B cell (primary cell): ENCODE results near the gene AOC2. TPM values are rescaled to one million over a fixed set of nuclear protein-coding genes. Genes with fewer than 3 reads are reported as not detected.

Experiments
- ATAC-seq: fragments of 200-7000 bp; cut with Tn5 transposase; one replicate; pipeline ENCODE4 v1.10.0; 2021; ENCODE audit warnings: low read depth, mild to moderate bottlenecking, moderate number of reproducible peaks, moderate library complexity
- CTCF ChIA-PET: fragments of 350-600 bp; sonication (Branson Sonifier 250); formaldehyde crosslinking; loops from one replicate; lab custom pipeline; 2021; ENCODE audit warnings: antibody characterized with exemption, inconsistent platforms; lab: Charles Lee
- POLR2A ChIA-PET: fragments of 350-600 bp; sonication (Branson Sonifier 250); formaldehyde crosslinking; loops from one replicate; lab custom pipeline; 2021; ENCODE audit warnings: antibody characterized with exemption; lab: Charles Lee
- DNase-seq: peaks from one replicate; pipeline ENCODE4 v3.0.0; 2013
- H2AFZ ChIP-seq: 2 replicates; pipeline ENCODE4 v1.6.1; 2012; ENCODE audit warnings: mild to moderate bottlenecking, low read depth, low read length; ENCODE audit not compliant: insufficient read depth, poor library complexity, severe bottlenecking
- H3K27ac ChIP-seq, 2 donors: 1 replicate in 1 of 2; 2 replicates in 1 of 2; pipeline ENCODE4 v1.5.1; 2012 to 2013; ENCODE audit warnings: low read length in 2 of 2, mild to moderate bottlenecking in 2 of 2, moderate library complexity in 1 of 2
- H3K27me3 ChIP-seq, 4 experiments: fragments of 200-600 bp in 1 of 4; sonication (generic) in 1 of 4; replicated peaks in 1 of 4; 1 replicate in 2 of 4; 2 replicates in 2 of 4; pipeline versions ENCODE4 v1.6.1 to v1.7.0; 2013 to 2016; ENCODE audit warnings: low read length in 3 of 4, mild to moderate bottlenecking in 2 of 4, mixed read lengths in 1 of 4, moderate library complexity in 1 of 4; ENCODE audit not compliant: insufficient read depth in 4 of 4, control insufficient read depth in 3 of 4; ENCODE audit errors: control extremely low read depth in 1 of 4
- H3K36me3 ChIP-seq, 2 experiments: replicated peaks in 1 of 2; 1 replicate in 1 of 2; 2 replicates in 1 of 2; pipeline versions ENCODE4 v1.6.1 to v1.7.1; 2013; ENCODE audit warnings: low read length in 1 of 2; ENCODE audit not compliant: insufficient read depth in 2 of 2, control insufficient read depth in 1 of 2; ENCODE audit errors: control extremely low read depth in 1 of 2, extremely low read depth in 1 of 2
- H3K4me1 ChIP-seq, 2 donors: fragments of 200-600 bp in 1 of 2; sonication (generic) in 1 of 2; 1 replicate in 1 of 2; 2 replicates in 1 of 2; pipeline versions ENCODE4 v1.5.1 to v1.6.1; 2013 to 2017; ENCODE audit warnings: low read length in 2 of 2; ENCODE audit not compliant: control insufficient read depth in 2 of 2, insufficient read depth in 2 of 2
- H3K4me2 ChIP-seq: replicated peaks from 2 replicates; pipeline ENCODE3; 2012; ENCODE audit warnings: mild to moderate bottlenecking, low read depth, low read length; ENCODE audit not compliant: poor library complexity, severe bottlenecking
- H3K4me3 ChIP-seq, 5 experiments: fragments of 200-600 bp in 1 of 5; sonication (generic) in 1 of 5; 1 replicate in 3 of 5; 2 replicates in 2 of 5; pipeline versions ENCODE4 v1.5.1 to v1.7.0; 2011 to 2016; ENCODE audit warnings: low read length in 4 of 5, mild to moderate bottlenecking in 4 of 5, low read depth in 2 of 5, control low read depth in 1 of 5, moderate library complexity in 1 of 5; ENCODE audit not compliant: insufficient read depth in 1 of 5; ENCODE audit errors: control extremely low read depth in 1 of 5, extremely low read depth in 1 of 5
- H3K79me2 ChIP-seq: fragments of 200-600 bp; sonication (generic); one replicate; pipeline ENCODE4 v1.6.0; 2016; ENCODE audit warnings: low read length; ENCODE audit not compliant: control insufficient read depth, insufficient read depth
- H3K9ac ChIP-seq: fragments of 200-600 bp; sonication (generic); 2 replicates; pipeline ENCODE4 v1.6.1; 2017; ENCODE audit warnings: mild to moderate bottlenecking, low read length, moderate library complexity
- H3K9me3 ChIP-seq, 3 donors: one replicate each; pipeline versions ENCODE4 v1.6.1 to v1.7.1; 2013; ENCODE audit warnings: low read length in 2 of 3; ENCODE audit not compliant: control insufficient read depth in 2 of 3, insufficient read depth in 1 of 3; ENCODE audit errors: control extremely low read depth in 1 of 3
- H4K20me1 ChIP-seq: 2 replicates; pipeline ENCODE4 v1.6.0; 2012; ENCODE audit warnings: mild to moderate bottlenecking, low read length; ENCODE audit not compliant: insufficient read depth, control insufficient read depth, poor library complexity, severe bottlenecking
- H3K27ac Mint-ChIP-seq: one replicate; pipeline ENCODE4 v1.8.0; 2021; ENCODE audit warnings: mixed read lengths
- H3K27me3 Mint-ChIP-seq: one replicate; pipeline ENCODE4 v1.8.0; 2021; ENCODE audit warnings: mixed read lengths
- H3K4me1 Mint-ChIP-seq: one replicate; pipeline ENCODE4 v1.8.0; 2021; ENCODE audit warnings: mixed read lengths
- H3K4me3 Mint-ChIP-seq: one replicate; pipeline ENCODE4 v1.8.0; 2021; ENCODE audit warnings: mixed read lengths
- H3K9me3 Mint-ChIP-seq: one replicate; pipeline ENCODE4 v1.8.0; 2022; ENCODE audit warnings: mixed read lengths; ENCODE audit not compliant: insufficient read depth
- CTCF ChIP-seq: fragments of 200-600 bp; IDR thresholded peaks from one replicate; pipeline ENCODE4 v1.8.0; 2022; ENCODE audit warnings: antibody characterized with exemption, mild to moderate bottlenecking
- EZH2 ChIP-seq: IDR thresholded peaks from 2 replicates; pipeline ENCODE4 v1.6.1; 2012; ENCODE audit warnings: borderline replicate concordance, low read depth, mild to moderate bottlenecking, moderate library complexity, low read length; ENCODE audit not compliant: insufficient read depth, poor library complexity, severe bottlenecking
- WGBS: methylation state at CpG from one replicate; pipeline ENCODE4 v1.1.5; 2013; ENCODE audit warnings: missing lambda C conversion rate; ENCODE audit not compliant: insufficient coverage; 5-methylcytosine and 5-hydroxymethylcytosine counted together
- intact Hi-C: fragments of 100-400 bp; cut with micrococcal nuclease; formaldehyde crosslinking; loops from one replicate; pipeline ENCODE4 v1.10.0; 2022
- polyA plus RNA-seq: library from polyadenylated mRNA; depleted of rRNA; stranded (reverse); fragments of >200 nt; gene quantifications from 2 replicates; pipeline ENCODE4 v1.2.3, GENCODE V29; 2012
- total RNA-seq, 2 donors: library from RNA; stranded (reverse); fragments of 120-200 nt in 1 of 2; gene quantifications; 1 replicate in 1 of 2; 2 replicates in 1 of 2; pipeline versions ENCODE4 v1.2.3 to v1.2.4, GENCODE V29; 2013 to 2022

Gene AOC2
- total and polyA plus RNA-seq, 2 donors (not counting 1 experiment from before 2014, with no cell fraction given): 1.9 to 3.8 TPM

- Histone ChIP-seq H3K9ac (no peak overlapping the region), H3K27me3 (no peaks in the 10 kb centered on the region), H4K20me1 (peaks cover 10% of the 10 kb centered on the region), H3K9me3 (no peaks in the 10 kb centered on the region), H3K36me3 (peaks cover 2 to 43% of the 10 kb centered on the region in 2 experiments), H3K79me2 (peaks cover 51% of the 10 kb centered on the region), H3K4me3 (no peak overlapping the region), H2AFZ (no peak overlapping the region), H3K27ac (no peak overlapping the region), H3K4me1 (peaks cover 6 to 18% of the 10 kb centered on the region in 2 donors), H3K4me2 (no peak overlapping the region)
- no peak for ATAC-seq
- POLR2A ChIA-PET: no interaction called here
- Mint-ChIP-seq H3K27ac (no peak overlapping the region), H3K9me3 (no peaks in the 10 kb centered on the region), H3K4me1 (peaks cover 25% of the 10 kb centered on the region), H3K27me3 (no peaks in the 10 kb centered on the region), H3K4me3 (no peak overlapping the region)
- no peak for TF ChIP-seq CTCF
- no peak for TF ChIP-seq EZH2
- intact Hi-C loops: loop anchor here (5.0 kb wide), 2 partner anchors 269 to 661 kb away; partner anchors contain the start of genes DHX8 and HSD17B1
- no peak for DNase-seq
- CTCF ChIA-PET: interaction anchor here (0.6 to 1.5 kb wide), 4 partner anchors 10 to 99 kb away, joined by 3 to 7 read pairs (median 4); partner anchors contain the start of gene VPS25
- WGBS: no CpG with 5 or more reads among the region's 7 CpGs
These were observed 23.2 kb upstream of the AOC2 start for GRCh38 chr17:42821176-42821575.

- H3K27me3 Mint-ChIP-seq: no peaks in the 10 kb centered on the region
- WGBS: no CpG with 5 or more reads among the region's 1 CpG
- CTCF ChIA-PET: interaction anchor here (0.9 kb wide), 1 partner anchor 9 kb away, joined by 3 read pairs; no protein-coding TSS in a partner anchor
- H2AFZ ChIP-seq: no peak overlapping the region
- ATAC-seq (no peak), DNase-seq (no peak)
- no peak overlapping the region for H3K4me2 ChIP-seq
- no peak overlapping the region for H3K4me3 Mint-ChIP-seq
- H3K9ac ChIP-seq: no peak overlapping the region
- H3K27ac Mint-ChIP-seq: no peak overlapping the region
- POLR2A ChIA-PET: interaction anchor here (0.5 kb wide), 1 partner anchor 158 kb away, joined by 4 read pairs; no protein-coding TSS in a partner anchor
- no peaks in the 10 kb centered on the region for H3K36me3 ChIP-seq
- no peak for TF ChIP-seq CTCF
- no peak for TF ChIP-seq EZH2
- no peaks in the 10 kb centered on the region for H3K9me3 Mint-ChIP-seq
- no peaks in the 10 kb centered on the region for H3K27me3 ChIP-seq
- H4K20me1 ChIP-seq: no peaks in the 10 kb centered on the region
- H3K79me2 ChIP-seq: peaks cover 25% of the 10 kb centered on the region
- H3K4me1 Mint-ChIP-seq: peaks cover 21% of the 10 kb centered on the region
- no peak overlapping the region for H3K27ac ChIP-seq
- no peak overlapping the region for H3K4me3 ChIP-seq
- H3K9me3 ChIP-seq: no peaks in the 10 kb centered on the region
- intact Hi-C loops: no loop called here
- H3K4me1 ChIP-seq: peaks cover 10 to 22% of the 10 kb centered on the region in 2 donors
These were observed 16.9 kb upstream of the AOC2 start for GRCh38 chr17:42827472-42827871.
